ENCODE measurements around the gene NANOS3.

NANOS3 gene

DNA sequence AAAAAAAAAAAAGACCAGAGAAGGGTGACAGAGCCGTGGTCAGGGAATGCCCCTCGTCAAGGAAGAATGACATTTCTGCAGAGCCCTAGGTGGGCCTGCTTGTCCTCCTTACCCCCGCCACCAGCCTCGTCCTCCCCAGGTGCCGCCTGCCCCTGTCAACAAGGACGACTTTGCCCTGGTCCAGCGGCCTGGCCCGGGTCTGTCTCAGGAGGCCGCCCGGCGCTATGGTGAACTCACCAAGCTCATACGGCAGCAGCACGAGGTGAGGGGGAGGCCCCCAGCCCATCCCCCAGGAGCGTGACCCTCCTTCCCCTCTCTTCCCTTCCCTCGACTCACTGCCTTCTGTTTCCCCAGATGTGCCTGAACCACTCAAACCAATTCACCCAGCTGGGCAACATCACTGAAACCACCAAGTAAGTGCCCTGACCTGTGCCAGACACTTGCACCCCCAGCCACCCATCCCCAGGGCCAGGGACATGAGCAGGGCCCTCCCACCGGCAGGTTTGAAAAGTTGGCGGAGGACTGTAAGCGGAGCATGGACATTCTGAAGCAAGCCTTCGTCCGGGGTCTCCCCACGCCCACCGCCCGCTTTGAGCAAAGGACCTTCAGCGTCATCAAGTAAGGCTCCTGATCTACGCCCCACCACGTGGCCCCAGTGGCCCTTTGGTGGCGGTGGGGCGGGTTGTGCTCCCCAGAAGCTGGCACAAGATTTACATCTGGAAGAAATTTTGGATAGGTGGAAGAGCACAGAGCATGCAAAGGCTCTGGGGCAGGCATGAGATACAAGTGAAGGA is 46.5 kb downstream of the NANOS3 start:
- no peak for DNase-seq

DNA sequence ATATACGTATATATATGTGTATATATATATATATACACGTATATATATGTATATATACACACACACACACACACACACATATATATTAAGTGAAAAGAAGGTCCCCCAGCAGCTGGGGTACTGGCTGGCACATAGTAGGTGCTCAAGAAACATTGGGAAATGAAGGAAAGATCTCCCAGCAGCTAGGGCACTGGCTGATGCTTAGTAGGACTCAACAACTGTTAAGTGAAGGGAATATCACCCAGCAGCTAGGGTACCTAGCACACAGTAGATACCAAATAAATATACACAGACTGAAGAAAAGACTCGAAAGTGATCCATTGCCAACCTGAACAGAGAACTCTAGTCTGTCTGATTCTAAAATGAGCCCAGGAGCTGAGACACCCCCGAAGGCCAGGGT is 49.1 kb downstream of the NANOS3 start:
- DNase-seq = no peak

DNA sequence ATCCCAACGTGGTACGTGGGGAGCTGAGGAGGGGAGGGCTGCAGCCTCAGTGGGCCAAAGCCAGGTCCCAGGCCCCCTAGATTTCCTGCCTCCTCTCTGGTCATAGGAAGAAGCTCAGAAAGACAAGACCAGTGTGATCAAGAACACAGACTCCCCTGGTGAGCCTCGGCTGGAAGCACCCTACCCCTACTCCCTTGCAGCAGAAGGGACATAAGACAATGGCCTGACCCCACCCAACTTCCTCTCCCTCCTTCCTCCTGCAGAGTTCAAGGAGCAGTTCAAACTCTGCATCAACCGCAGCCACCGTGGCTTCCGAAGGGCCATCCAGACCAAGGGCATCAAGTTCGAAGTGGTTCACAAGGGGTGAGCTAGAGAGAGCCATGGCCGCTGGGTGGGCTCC is 49.8 kb downstream of the NANOS3 start:
- DNase-seq = no peak

DNA sequence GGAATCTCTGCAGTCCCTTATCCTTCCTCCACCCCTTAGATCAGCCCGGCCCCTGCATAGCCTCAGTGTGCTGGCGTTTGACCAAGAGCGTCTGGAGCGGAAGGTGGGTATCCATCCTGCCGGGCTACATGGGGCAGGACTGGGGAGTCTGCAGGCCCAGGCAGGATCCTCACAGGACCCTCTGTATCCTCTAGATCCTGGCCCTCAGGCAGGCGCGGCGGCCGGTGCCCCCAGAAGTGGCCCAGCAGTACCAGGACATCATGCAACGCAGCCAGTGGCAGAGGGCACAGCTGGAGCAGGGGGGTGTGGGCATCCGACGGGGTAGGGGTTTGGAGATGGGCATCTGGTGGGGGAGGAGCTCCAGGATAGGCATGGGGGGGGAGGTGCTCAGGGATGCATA is 52.4 kb downstream of the NANOS3 start:
- no peak for DNase-seq

DNA sequence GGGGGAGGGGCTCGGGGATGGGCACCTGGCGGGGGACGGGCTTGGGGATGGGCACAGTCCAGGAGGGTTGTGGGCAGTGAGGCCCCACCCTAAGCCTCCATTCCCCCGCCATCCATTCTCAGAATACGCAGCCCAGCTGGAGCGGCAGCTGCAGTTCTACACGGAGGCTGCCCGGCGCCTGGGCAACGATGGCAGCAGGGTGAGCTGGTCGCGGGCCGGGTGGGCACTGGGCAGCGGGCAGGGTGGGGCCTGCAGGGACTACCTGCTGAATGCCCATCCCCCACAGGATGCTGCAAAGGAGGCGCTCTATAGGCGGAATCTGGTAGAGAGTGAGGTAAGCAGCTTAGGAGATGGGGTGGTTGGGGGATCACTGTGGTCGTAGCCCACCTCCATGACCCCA is 53.0 kb downstream of the NANOS3 start:
- no peak for DNase-seq
